Measurements from ENCODE around the gene FIGNL2.

GRCh38 chr12:51839310-51839947 is 9.1 kb downstream of the FIGNL2 start:
- no peak for TF ChIP-seq POLR2A (IDR thresholded peaks at IDR 0.05; ENCODE audit: low read length)
- TF ChIP-seq GATA1 (IDR thresholded peaks at IDR 0.05; ENCODE audit: low read depth, low read length) = no peak

Measured in erythroblast (primary cell).